ENCODE measurements around the gene HOXD11. TPM values are rescaled to one million over a fixed set of nuclear protein-coding genes. Genes with fewer than 3 reads are reported as not detected.

Gene HOXD11
- total RNA-seq, 1 experiment from 2014 or later: not detected

DNA sequence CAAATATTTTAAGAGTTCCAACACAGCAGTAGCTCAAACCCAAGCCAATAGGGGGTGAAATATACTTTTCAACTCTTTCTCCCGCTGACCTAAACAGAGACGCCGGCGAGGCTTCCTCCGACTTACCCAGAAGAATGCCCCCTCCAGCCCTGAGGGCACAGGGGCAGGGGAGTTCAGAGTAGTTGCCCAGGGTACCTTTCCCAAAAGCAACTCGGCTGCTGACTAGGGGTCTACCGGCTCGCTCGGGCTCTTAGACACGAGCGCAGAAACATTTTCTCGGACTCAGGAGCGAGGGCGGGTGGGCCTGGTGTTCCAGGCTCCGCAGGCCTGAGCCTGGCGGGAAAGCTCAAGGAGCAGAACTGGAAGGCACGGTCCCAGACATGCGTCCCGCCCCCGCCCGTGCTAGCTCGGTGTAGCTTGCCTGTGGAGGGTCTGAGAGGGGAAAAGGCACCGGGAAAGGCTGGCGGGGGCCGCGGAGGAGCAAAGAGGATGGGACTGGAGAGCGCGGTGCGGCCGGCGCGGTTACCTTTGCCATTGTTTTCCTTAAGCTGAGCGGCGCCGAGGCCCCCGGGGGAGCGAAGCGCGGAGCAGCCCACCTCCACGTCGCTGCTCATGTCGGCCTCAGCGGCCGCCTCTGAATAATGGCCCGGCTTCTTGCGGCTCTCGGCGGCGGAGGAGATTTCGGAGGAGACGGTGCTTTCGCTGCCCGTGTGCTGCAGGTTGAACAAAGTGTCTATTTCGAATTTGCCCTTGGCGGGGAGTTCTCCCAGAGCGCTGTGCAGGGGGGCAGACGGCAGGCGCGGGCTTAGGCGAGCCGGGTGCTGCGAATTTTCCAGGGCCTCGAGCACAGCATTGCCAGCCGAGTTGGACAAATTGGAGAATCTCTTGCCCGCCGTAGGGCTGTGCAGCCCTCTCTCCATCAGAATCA, 24.0 kb upstream of the HOXD11 start:
- CTCF ChIA-PET: no interaction called here
- no TSS peak for BruUV-seq (replicated peaks)
- TF ChIP-seq, protein P1, sequence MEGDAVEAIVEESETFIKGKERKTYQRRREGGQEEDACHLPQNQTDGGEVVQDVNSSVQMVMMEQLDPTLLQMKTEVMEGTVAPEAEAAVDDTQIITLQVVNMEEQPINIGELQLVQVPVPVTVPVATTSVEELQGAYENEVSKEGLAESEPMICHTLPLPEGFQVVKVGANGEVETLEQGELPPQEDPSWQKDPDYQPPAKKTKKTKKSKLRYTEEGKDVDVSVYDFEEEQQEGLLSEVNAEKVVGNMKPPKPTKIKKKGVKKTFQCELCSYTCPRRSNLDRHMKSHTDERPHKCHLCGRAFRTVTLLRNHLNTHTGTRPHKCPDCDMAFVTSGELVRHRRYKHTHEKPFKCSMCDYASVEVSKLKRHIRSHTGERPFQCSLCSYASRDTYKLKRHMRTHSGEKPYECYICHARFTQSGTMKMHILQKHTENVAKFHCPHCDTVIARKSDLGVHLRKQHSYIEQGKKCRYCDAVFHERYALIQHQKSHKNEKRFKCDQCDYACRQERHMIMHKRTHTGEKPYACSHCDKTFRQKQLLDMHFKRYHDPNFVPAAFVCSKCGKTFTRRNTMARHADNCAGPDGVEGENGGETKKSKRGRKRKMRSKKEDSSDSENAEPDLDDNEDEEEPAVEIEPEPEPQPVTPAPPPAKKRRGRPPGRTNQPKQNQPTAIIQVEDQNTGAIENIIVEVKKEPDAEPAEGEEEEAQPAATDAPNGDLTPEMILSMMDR (IDR thresholded peaks at IDR 0.05; ENCODE audit: unreplicated experiment): no peak
- intact Hi-C loops (cut with micrococcal nuclease; ENCODE audit: unreplicated experiment): no loop called here
- peaks cover 15% of the 10 kb centered on the region for H3K36me3 Mint-ChIP-seq (ENCODE audit: insufficient read depth, unreplicated experiment)
- no peak overlapping the region for H3K4me3 Mint-ChIP-seq (ENCODE audit: low read depth, unreplicated experiment)
- no peak for DNase-seq
- no peaks in the 10 kb centered on the region for H3K4me1 Mint-ChIP-seq (ENCODE audit: low read depth, unreplicated experiment)
- H3K27me3 Mint-ChIP-seq (ENCODE audit: unreplicated experiment): peaks cover 32% of the 10 kb centered on the region
- peaks cover 2% of the 10 kb centered on the region for H3K9me3 Mint-ChIP-seq (ENCODE audit: low read depth, unreplicated experiment)
- no peak overlapping the region for H3K27ac Mint-ChIP-seq (ENCODE audit: unreplicated experiment)

DNA sequence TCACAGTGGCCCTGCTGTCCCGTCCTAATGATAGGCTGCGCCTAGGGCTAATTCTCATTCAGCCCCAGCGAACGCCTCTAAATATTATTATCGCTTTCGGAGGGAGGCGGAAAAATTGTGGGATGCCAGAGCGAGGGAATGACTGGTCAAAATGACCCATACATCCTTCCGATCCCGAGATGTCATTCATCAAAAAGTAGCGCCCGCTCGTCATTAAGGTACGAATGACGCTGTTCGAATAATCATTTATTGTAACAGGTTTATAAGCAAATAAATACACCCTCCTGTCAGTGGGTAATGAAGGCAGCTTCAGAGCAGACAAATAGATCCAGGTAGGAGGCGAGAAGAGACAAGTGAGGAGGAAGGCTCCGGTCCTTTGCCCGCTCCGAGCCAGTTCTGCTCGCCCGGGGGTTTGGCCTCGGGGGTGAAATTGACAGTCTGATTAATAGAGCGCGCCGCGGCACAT, 23.3 kb upstream of the HOXD11 start, which contains the start of gene EVX2:
TSS of gene EVX2 (minus strand) at position 167 of the 466 bp plus-strand sequence. CDS start 186 bp downstream, outside the sequence.
- BruUV-seq (replicated peaks): no TSS peak

DNA sequence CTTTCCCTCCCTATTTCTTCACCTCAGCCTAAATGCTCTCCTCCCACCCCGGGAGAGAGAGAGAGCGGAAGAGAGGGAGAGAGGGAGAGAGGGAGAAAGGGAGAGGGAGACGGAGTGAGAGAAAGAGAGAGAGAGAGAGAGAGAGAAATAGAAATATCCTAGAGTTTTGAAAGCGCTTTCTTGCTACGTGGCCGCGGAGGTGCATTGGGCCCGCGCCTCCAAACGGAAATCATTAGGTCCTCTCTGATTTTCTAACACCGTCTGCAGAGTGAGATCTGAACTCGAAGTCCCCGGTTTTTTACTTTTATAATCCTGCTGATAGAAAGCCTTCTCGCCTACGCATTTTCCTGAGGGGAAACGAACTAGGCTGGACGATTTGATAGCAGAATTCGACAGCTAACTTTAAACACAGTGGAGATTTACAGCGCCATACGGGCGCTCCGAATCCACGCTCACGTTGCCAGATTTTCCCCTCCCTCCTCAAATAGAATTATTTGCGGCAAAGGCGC, 22.4 kb upstream of the HOXD11 start:
- CTCF ChIA-PET: interaction anchor here (1.7 kb wide), 1 partner anchor 394 kb away, joined by 3 read pairs; no protein-coding TSS in a partner anchor
- TF ChIP-seq, protein P1 (IDR thresholded peaks at IDR 0.05; ENCODE audit: unreplicated experiment): no peak
- H3K27me3 Mint-ChIP-seq (ENCODE audit: unreplicated experiment): peaks cover 32% of the 10 kb centered on the region
- peaks cover 2% of the 10 kb centered on the region for H3K9me3 Mint-ChIP-seq (ENCODE audit: low read depth, unreplicated experiment)
- no peak overlapping the region for H3K4me3 Mint-ChIP-seq (ENCODE audit: low read depth, unreplicated experiment)
- no peaks in the 10 kb centered on the region for H3K4me1 Mint-ChIP-seq (ENCODE audit: low read depth, unreplicated experiment)
- H3K36me3 Mint-ChIP-seq (ENCODE audit: insufficient read depth, unreplicated experiment): peaks cover 9% of the 10 kb centered on the region
- intact Hi-C loops (cut with micrococcal nuclease; ENCODE audit: unreplicated experiment): no loop called here
- no peak for DNase-seq
- H3K27ac Mint-ChIP-seq (ENCODE audit: unreplicated experiment): no peak overlapping the region
- BruUV-seq (replicated peaks): no TSS peak

More for the DNA sequence above, 23.3 kb upstream of the HOXD11 start, which contains the start of gene EVX2:
- TF ChIP-seq, protein P1 (IDR thresholded peaks at IDR 0.05; ENCODE audit: unreplicated experiment): no peak
- Mint-ChIP-seq H3K4me1 (ENCODE audit: low read depth, unreplicated experiment) (no peaks in the 10 kb centered on the region), H3K4me3 (ENCODE audit: low read depth, unreplicated experiment) (no peak within 1 kb of the TSS), H3K9me3 (ENCODE audit: low read depth, unreplicated experiment) (peaks cover 2% of the 10 kb centered on the region), H3K36me3 (ENCODE audit: insufficient read depth, unreplicated experiment) (peaks cover 15% of the 10 kb centered on the region), H3K27ac (ENCODE audit: unreplicated experiment) (no peak within 1 kb of the TSS), H3K27me3 (ENCODE audit: unreplicated experiment) (peaks cover 32% of the 10 kb centered on the region)
- no peak for DNase-seq
- CTCF ChIA-PET: no interaction called here
- intact Hi-C loops (cut with micrococcal nuclease; ENCODE audit: unreplicated experiment): no loop called here

DNA sequence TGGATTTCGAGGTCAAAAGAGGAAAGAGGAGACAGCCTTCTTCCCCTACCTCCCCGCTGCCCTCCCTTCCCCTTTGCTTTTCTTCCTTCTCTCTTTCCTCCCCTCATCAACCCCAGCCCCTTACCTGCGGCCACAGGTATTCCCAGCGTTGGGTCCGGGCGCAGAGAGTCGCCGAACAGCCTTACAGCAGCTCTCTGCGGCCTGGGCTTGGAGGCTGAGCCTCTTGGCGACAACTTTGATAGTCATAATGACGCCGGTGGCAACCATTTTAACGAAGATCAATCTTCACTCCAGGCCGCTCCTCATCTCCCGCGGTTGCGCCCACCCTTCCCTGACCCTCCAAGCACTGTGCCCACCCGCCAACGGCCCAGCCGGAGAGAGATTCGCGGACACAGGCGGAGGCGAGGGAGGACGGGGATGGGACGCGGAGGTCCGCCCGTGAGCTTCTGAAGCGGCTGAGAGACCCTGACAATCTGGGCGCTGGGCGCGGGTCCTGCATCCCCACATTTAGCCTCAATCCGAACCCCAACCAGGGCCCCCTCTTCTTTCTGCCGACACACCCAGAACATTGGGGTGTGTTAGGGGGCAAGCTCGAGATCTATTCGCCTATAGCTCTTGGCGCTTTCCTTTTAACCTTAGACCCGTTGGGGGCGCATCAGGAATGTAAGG, 21.8 kb upstream of the HOXD11 start:
- intact Hi-C loops (cut with micrococcal nuclease; ENCODE audit: unreplicated experiment): no loop called here
- Mint-ChIP-seq H3K36me3 (ENCODE audit: insufficient read depth, unreplicated experiment) (peaks cover 4% of the 10 kb centered on the region), H3K27me3 (ENCODE audit: unreplicated experiment) (peaks cover 33% of the 10 kb centered on the region), H3K27ac (ENCODE audit: unreplicated experiment) (no peak overlapping the region), H3K4me1 (ENCODE audit: low read depth, unreplicated experiment) (no peaks in the 10 kb centered on the region), H3K9me3 (ENCODE audit: low read depth, unreplicated experiment) (peaks cover 2% of the 10 kb centered on the region), H3K4me3 (ENCODE audit: low read depth, unreplicated experiment) (no peak overlapping the region)
- DNase-seq: no peak
- TF ChIP-seq, protein P1 (IDR thresholded peaks at IDR 0.05; ENCODE audit: unreplicated experiment): no peak
- BruUV-seq (replicated peaks): no TSS peak
- CTCF ChIA-PET: interaction anchor here (1.7 kb wide), 1 partner anchor 395 kb away, joined by 3 read pairs; no protein-coding TSS in a partner anchor
